ENCODE results near the gene ALCAM. TPM values are rescaled to one million over a fixed set of nuclear protein-coding genes. Genes with fewer than 3 reads are reported as not detected.

The ALCAM gene
- polyA plus RNA-seq, 1 donor from 2014 or later = 94.7 TPM

- Histone ChIP-seq H3K36me3 (ENCODE audit: insufficient read depth, low read length) (no peaks in the 10 kb centered on the region), H3K27ac (ENCODE audit: low read length) (no peak overlapping the region), H3K9ac (ENCODE audit: low read length) (no peak overlapping the region), H3K4me2 (ENCODE audit: low read length) (no peak overlapping the region), H3K79me2 (replicated peaks; ENCODE audit: insufficient read depth, low read length) (peaks cover 3% of the 10 kb centered on the region), H3K9me3 (ENCODE audit: low read length) (no peaks in the 10 kb centered on the region), H3F3A (ENCODE audit: insufficient read depth, low read length, poor library complexity, severe bottlenecking) (no peaks in the 10 kb centered on the region), H2AFZ (ENCODE audit: low read depth, low read length) (no peak overlapping the region), H3K27me3 (ENCODE audit: insufficient read depth, low read depth, low read length) (no peaks in the 10 kb centered on the region), H4K20me1 (ENCODE audit: insufficient read depth) (no peaks in the 10 kb centered on the region), H3K9me2 (ENCODE audit: insufficient read depth, low read length) (no peaks in the 10 kb centered on the region), H3K4me3 (ENCODE audit: low read length) (no peak overlapping the region)
- TF ChIP-seq EP300 (conservative IDR thresholded peaks at IDR 0.05; ENCODE audit: poor library complexity, severe bottlenecking) (no peak), POLR2AphosphoS5 (IDR thresholded peaks at IDR 0.05) (no peak), RAD21 (conservative IDR thresholded peaks at IDR 0.05) (no peak), SMC3 (conservative IDR thresholded peaks at IDR 0.05; ENCODE audit: poor library complexity) (no peak), EZH2 (IDR thresholded peaks at IDR 0.05; ENCODE audit: borderline replicate concordance, insufficient read depth, low read length, poor library complexity, severe bottlenecking) (no peak), MXI1 (conservative IDR thresholded peaks at IDR 0.05; ENCODE audit: poor library complexity, severe bottlenecking) (no peak), REST (IDR thresholded peaks at IDR 0.05; ENCODE audit: borderline replicate concordance) (no peak), TAF1 (IDR thresholded peaks at IDR 0.05; ENCODE audit: low read depth) (no peak)
- TF ChIP-seq, protein P1, sequence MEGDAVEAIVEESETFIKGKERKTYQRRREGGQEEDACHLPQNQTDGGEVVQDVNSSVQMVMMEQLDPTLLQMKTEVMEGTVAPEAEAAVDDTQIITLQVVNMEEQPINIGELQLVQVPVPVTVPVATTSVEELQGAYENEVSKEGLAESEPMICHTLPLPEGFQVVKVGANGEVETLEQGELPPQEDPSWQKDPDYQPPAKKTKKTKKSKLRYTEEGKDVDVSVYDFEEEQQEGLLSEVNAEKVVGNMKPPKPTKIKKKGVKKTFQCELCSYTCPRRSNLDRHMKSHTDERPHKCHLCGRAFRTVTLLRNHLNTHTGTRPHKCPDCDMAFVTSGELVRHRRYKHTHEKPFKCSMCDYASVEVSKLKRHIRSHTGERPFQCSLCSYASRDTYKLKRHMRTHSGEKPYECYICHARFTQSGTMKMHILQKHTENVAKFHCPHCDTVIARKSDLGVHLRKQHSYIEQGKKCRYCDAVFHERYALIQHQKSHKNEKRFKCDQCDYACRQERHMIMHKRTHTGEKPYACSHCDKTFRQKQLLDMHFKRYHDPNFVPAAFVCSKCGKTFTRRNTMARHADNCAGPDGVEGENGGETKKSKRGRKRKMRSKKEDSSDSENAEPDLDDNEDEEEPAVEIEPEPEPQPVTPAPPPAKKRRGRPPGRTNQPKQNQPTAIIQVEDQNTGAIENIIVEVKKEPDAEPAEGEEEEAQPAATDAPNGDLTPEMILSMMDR (IDR thresholded peaks at IDR 0.05; ENCODE audit: poor library complexity, severe bottlenecking) = no peak
Measured at GRCh38 chr3:105417525-105418289, 51.0 kb downstream of the ALCAM start.

GRCh38 chr3:105422645-105423044 lies 55.9 kb downstream of the ALCAM start:
- H3K36me3 ChIP-seq (ENCODE audit: insufficient read depth, low read length) = no peaks in the 10 kb centered on the region
- H3K4me2 ChIP-seq (ENCODE audit: low read length) = no peak overlapping the region
- no peak overlapping the region for H3K27ac ChIP-seq (ENCODE audit: low read length)
- peaks cover 7% of the 10 kb centered on the region for H3K79me2 ChIP-seq (replicated peaks; ENCODE audit: insufficient read depth, low read length)
- H3K9ac ChIP-seq (ENCODE audit: low read length) = no peak overlapping the region
- no peaks in the 10 kb centered on the region for H3K9me2 ChIP-seq (ENCODE audit: insufficient read depth, low read length)
- H3K27me3 ChIP-seq (ENCODE audit: insufficient read depth, low read depth, low read length) = no peaks in the 10 kb centered on the region
- H3F3A ChIP-seq (ENCODE audit: insufficient read depth, low read length, poor library complexity, severe bottlenecking) = no peaks in the 10 kb centered on the region
- no peak overlapping the region for H3K4me3 ChIP-seq (ENCODE audit: low read length)
- TF ChIP-seq POLR2AphosphoS5 (IDR thresholded peaks at IDR 0.05) (peak; percentile 67), EP300 (conservative IDR thresholded peaks at IDR 0.05; ENCODE audit: poor library complexity, severe bottlenecking) (no peak), REST (IDR thresholded peaks at IDR 0.05; ENCODE audit: borderline replicate concordance) (peak; percentile 94), SMC3 (conservative IDR thresholded peaks at IDR 0.05; ENCODE audit: poor library complexity) (no peak), RAD21 (conservative IDR thresholded peaks at IDR 0.05) (no peak)
- TF ChIP-seq, protein P1 (IDR thresholded peaks at IDR 0.05; ENCODE audit: poor library complexity, severe bottlenecking) = no peak
- no peak overlapping the region for H2AFZ ChIP-seq (ENCODE audit: low read depth, low read length)
- no peaks in the 10 kb centered on the region for H3K9me3 ChIP-seq (ENCODE audit: low read length)
- no peaks in the 10 kb centered on the region for H4K20me1 ChIP-seq (ENCODE audit: insufficient read depth)

Data from neural cell (in vitro differentiated cells).